ENCODE data around the gene CNOT6L. TPM values are rescaled to one million over a fixed set of nuclear protein-coding genes. Genes with fewer than 3 reads are reported as not detected.

Gene CNOT6L
- total and polyA plus RNA-seq, 4 donors, result 4.3 to 67.8 (median 27.4) TPM

GRCh38 chr4:77710059-77710458, 109.1 kb downstream of the CNOT6L start:
- DNase-seq (no peak), ATAC-seq (ENCODE audit: insufficient read depth, low FRiP score) (no peak)
- Histone ChIP-seq H3K4me1 (ENCODE audit: control insufficient read depth in 5 of 5, insufficient read depth in 5 of 5, low read length in 5 of 5) (peaks cover 0 to 22% (median 7%) of the 10 kb centered on the region in 5 donors), H3K9me3 (ENCODE audit: control insufficient read depth in 4 of 4, insufficient read depth in 3 of 4, low read length in 3 of 4) (no peaks in the 10 kb centered on the region), H3K9ac (ENCODE audit: insufficient read depth in 1 of 2, low read length in 2 of 2) (no peak overlapping the region), H3K4me3 (no peak overlapping the region), H3K27ac (ENCODE audit: low read depth in 1 of 2, low read length in 1 of 2) (no peak overlapping the region), H3K27me3 (ENCODE audit: control insufficient read depth in 3 of 3, insufficient read depth in 3 of 3, low read length in 2 of 3) (no peaks in the 10 kb centered on the region), H3K36me3 (ENCODE audit: control insufficient read depth in 4 of 4, insufficient read depth in 4 of 4, low read length in 4 of 4) (peaks cover 0 to 2% (median 0%) of the 10 kb centered on the region in 4 donors)
- TF ChIP-seq CTCF (IDR thresholded peaks at IDR 0.05; ENCODE audit: control extremely low read depth, extremely low read depth), result no peak
- 86 to 89% methylated on average over 1 of the region's 1 CpG for WGBS, 2 donors

DNA sequence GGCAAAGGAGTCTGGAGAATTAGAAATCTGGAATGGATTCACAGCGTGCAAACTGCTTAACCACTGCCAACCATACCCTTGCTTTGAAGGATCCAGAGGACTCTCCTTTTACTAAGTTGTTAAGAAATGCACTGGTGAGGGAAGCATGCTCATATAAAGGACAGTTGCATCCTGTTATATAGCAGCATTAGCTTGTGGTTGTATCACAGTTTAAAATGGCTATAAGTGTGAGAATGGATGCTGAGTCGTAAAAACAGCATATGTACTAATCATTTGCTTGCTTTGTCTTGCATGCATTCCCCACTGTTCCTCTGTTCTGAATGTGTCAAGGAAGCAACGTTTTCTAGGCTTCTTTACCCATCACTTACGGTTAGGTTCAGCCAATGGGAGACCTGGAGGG, 112.5 kb downstream of the CNOT6L start:
- no peak for TF ChIP-seq CTCF (IDR thresholded peaks at IDR 0.05; ENCODE audit: control extremely low read depth, extremely low read depth)
- peaks cover 0 to 16% (median 0%) of the 10 kb centered on the region in 5 donors for H3K4me1 ChIP-seq (ENCODE audit: control insufficient read depth in 5 of 5, insufficient read depth in 5 of 5, low read length in 5 of 5)
- WGBS, 2 donors, result 74 to 81% methylated on average over 4 of the region's 4 CpGs
- no peak for ATAC-seq (ENCODE audit: insufficient read depth, low FRiP score)
- no peak for DNase-seq
- H3K36me3 ChIP-seq (ENCODE audit: control insufficient read depth in 4 of 4, insufficient read depth in 4 of 4, low read length in 4 of 4), result no peaks in the 10 kb centered on the region
- no peaks in the 10 kb centered on the region for H3K27me3 ChIP-seq (ENCODE audit: control insufficient read depth in 3 of 3, insufficient read depth in 3 of 3, low read length in 2 of 3)
- H3K27ac ChIP-seq (ENCODE audit: low read depth in 1 of 2, low read length in 1 of 2), result no peak overlapping the region
- no peak overlapping the region for H3K4me3 ChIP-seq
- no peaks in the 10 kb centered on the region for H3K9me3 ChIP-seq (ENCODE audit: control insufficient read depth in 4 of 4, insufficient read depth in 3 of 4, low read length in 3 of 4)
- H3K9ac ChIP-seq (ENCODE audit: insufficient read depth in 1 of 2, low read length in 2 of 2), result no peak overlapping the region

- ATAC-seq (ENCODE audit: insufficient read depth, low FRiP score) (no peak), DNase-seq (peak in 2 of 3 donors; percentile 22 to 34)
- no peaks in the 10 kb centered on the region for H3K27me3 ChIP-seq (ENCODE audit: control insufficient read depth in 3 of 3, insufficient read depth in 3 of 3, low read length in 2 of 3)
- H3K9me3 ChIP-seq (ENCODE audit: control insufficient read depth in 4 of 4, insufficient read depth in 3 of 4, low read length in 3 of 4), result no peaks in the 10 kb centered on the region
- H3K27ac ChIP-seq (ENCODE audit: low read depth in 1 of 2, low read length in 1 of 2), result no peak overlapping the region
- H3K4me3 ChIP-seq, result no peak overlapping the region
- H3K4me1 ChIP-seq (ENCODE audit: control insufficient read depth in 5 of 5, insufficient read depth in 5 of 5, low read length in 5 of 5), result peaks cover 0 to 29% (median 0%) of the 10 kb centered on the region in 5 donors
- H3K36me3 ChIP-seq (ENCODE audit: control insufficient read depth in 4 of 4, insufficient read depth in 4 of 4, low read length in 4 of 4), result no peaks in the 10 kb centered on the region
- H3K9ac ChIP-seq (ENCODE audit: insufficient read depth in 1 of 2, low read length in 2 of 2), result no peak overlapping the region
- 81 to 90% methylated on average over 1 of the region's 1 CpG for WGBS, 2 donors
- no peak for TF ChIP-seq CTCF (IDR thresholded peaks at IDR 0.05; ENCODE audit: control extremely low read depth, extremely low read depth)
Observed at GRCh38 chr4:77703666-77704065, 115.5 kb downstream of the CNOT6L start.

DNA sequence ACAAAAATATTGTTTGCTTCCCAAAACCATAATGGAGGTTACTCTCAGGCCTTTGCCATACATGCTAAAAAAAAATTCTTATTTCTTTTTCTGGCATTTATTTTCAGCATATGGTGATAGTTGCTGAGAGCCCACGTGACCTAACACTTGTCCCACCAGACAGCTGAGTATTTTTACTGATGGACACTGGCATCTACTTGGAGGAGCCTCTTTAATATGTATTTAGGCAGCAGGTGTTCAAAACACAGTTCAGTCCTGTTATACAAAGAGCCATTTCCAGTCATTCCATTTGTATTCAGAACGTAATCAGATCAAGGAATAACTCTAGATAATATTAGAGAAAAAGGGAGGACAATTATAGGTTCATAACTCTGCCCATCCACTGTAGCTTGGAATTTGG, 118.0 kb downstream of the CNOT6L start:
- H3K36me3 ChIP-seq (ENCODE audit: control insufficient read depth in 4 of 4, insufficient read depth in 4 of 4, low read length in 4 of 4), result no peaks in the 10 kb centered on the region
- H3K4me3 ChIP-seq, result no peak overlapping the region
- H3K27ac ChIP-seq (ENCODE audit: low read depth in 1 of 2, low read length in 1 of 2), result no peak overlapping the region
- H3K4me1 ChIP-seq (ENCODE audit: control insufficient read depth in 5 of 5, insufficient read depth in 5 of 5, low read length in 5 of 5), result peaks cover 0 to 37% (median 12%) of the 10 kb centered on the region in 5 donors
- H3K9ac ChIP-seq (ENCODE audit: insufficient read depth in 1 of 2, low read length in 2 of 2), result no peak overlapping the region
- TF ChIP-seq CTCF (IDR thresholded peaks at IDR 0.05; ENCODE audit: control extremely low read depth, extremely low read depth), result no peak
- H3K9me3 ChIP-seq (ENCODE audit: control insufficient read depth in 4 of 4, insufficient read depth in 3 of 4, low read length in 3 of 4), result no peaks in the 10 kb centered on the region
- 81 to 82% methylated on average over 2 of the region's 2 CpGs for WGBS, 2 donors
- ATAC-seq (ENCODE audit: insufficient read depth, low FRiP score) (no peak), DNase-seq (no peak)
- H3K27me3 ChIP-seq (ENCODE audit: control insufficient read depth in 3 of 3, insufficient read depth in 3 of 3, low read length in 2 of 3), result no peaks in the 10 kb centered on the region

All from lung (tissue), 12 donors.